ENCODE data around the gene STARD13.
"Not testable (repeated sequence)": the region's sequence is repeated elsewhere in the genome, so short reads cannot be mapped to it uniquely, and the experiment has no call there.

STARD13 gene

DNA sequence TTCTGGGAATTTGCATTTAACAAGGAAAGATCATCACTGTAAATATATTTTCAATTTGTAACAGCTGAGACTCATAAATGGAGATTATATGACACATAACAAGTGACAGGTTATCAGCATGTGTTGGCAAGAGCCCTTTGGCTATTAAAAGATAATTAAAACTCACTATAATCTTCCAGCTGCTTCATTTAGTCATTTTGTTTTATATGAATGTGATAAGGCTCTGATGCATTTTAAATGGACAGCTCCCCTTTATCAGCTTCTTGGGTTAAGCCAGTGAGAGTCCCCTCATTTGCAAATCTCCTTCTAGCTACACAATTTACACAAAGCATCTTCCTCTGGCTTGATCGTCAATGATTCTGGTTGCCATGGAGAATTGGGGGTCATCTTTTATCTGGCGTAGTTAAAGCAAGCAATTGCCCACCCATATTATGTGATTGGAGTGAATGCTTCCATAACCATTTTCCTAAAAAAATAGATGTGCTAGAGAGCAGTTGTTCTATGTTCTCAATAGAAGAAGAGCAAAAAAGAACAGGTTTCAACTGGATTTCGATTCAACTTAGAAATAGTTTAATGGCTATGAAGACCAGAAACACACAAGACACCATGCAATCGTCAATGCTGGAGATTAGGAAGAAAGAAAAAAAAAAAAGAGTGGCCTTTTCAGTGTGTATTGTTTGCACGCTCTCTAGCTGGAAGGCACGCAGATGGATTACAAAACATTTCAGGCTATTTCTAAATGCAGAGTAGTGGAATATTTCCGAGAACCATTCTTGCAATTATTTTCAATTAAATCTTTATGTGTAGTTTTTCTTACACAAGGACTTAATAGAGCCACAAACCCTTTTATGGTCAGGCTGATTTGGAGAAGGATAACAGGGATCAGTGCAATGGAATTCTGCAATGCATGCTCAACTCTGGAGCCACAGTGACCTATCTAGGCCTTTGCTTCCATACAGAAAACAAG, 27.4 kb downstream of the STARD13 start:
- DNase-seq (ENCODE audit: low read depth in 2 of 3, low spot score in 2 of 3), result no peak

GRCh38 chr13:33256148-33256840, 29.3 kb downstream of the STARD13 start:
- DNase-seq (ENCODE audit: low read depth in 2 of 3, low spot score in 2 of 3), result no peak

DNA sequence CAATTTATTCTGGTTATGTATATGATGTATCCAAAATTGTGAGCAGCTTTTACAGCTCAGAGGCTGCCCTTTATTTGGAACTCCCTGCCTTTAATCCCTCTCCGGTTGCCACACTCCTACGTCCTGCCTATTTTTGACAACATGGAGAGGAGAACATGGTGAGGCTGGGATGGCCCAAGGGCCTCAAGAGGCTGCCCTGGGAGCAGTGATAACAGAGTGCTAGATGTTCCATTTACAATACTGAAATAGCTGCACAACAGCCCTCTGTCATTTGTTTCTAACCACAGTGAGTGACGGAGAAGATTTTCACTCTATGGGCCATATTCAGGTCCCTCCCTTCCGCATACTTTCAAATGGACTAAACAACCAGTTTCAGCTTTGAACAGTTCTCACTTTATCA, 33.4 kb downstream of the STARD13 start:
- DNase-seq (ENCODE audit: low read depth in 2 of 3, low spot score in 2 of 3), result no peak

- DNase-seq (ENCODE audit: low read depth in 2 of 3, low spot score in 2 of 3), result no peak
Observed at GRCh38 chr13:33251131-33251661, 34.4 kb downstream of the STARD13 start.

DNA sequence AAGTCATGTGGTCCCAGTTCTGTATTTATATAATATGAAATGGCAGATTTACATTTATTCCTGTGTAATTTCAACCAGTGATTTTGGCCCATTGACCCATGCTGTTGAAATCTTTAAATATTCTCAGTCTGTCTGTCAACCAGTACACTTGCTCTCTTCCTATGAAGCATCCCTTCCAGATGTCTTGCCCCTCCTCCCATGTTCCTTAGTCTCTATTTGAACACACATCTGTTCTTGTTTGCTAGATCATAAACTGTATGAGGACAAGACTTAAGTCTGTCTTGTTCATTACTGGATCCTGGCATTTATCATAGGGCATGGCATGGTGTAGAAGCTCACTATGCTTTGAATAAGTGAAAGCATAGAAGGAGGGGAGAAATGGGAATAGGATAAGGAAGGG, 34.9 kb downstream of the STARD13 start:
- DNase-seq (ENCODE audit: low read depth in 2 of 3, low spot score in 2 of 3), result no peak

- no peak for DNase-seq (ENCODE audit: low read depth in 2 of 3, low spot score in 2 of 3)
Observed at GRCh38 chr13:33249894-33250293, 35.7 kb downstream of the STARD13 start.

GRCh38 chr13:33249066-33249465, 36.5 kb downstream of the STARD13 start:
- DNase-seq (ENCODE audit: low read depth in 2 of 3, low spot score in 2 of 3), result no peak

DNA sequence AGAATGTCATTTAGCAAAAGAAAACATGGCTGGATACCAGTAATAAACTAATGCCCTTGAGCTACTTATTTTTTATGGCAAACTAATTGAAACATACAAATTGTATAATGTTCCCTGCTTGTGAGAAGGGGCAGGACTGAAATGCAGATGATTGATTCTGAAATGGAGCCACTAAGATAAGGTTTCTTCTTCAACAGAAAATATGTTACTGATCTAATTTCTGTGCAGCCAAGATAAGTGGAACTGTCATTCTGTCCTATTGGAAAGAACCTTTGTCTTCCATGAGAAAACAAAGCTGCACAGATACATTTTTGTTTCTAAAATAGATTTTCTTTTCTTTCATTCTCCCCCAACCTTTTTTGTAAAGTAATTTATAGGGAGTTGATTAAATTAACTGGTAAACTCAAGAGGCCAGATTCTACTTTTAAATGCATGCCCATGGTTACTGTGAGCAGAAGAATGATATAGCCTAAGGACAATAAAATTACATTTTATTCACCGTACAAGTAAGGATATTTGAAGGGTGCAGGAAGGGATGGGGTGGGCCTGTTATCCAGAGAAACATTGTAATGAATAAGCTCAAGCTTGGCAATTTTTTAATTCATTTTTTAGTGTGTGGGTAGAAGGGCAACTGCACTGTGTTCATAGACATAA, 39.9 kb downstream of the STARD13 start:
- no peak for DNase-seq (ENCODE audit: low read depth in 2 of 3, low spot score in 2 of 3)

- DNase-seq (ENCODE audit: low read depth in 2 of 3, low spot score in 2 of 3), result no peak
Observed at GRCh38 chr13:33244907-33245287, 40.7 kb downstream of the STARD13 start.

GRCh38 chr13:33244210-33244906, 41.2 kb downstream of the STARD13 start:
- no peak for DNase-seq (ENCODE audit: low read depth in 2 of 3, low spot score in 2 of 3)

GRCh38 chr13:33242984-33243617, 42.5 kb downstream of the STARD13 start:
- DNase-seq (ENCODE audit: low read depth in 2 of 3, low spot score in 2 of 3), result no peak

GRCh38 chr13:33242372-33242771, 43.2 kb downstream of the STARD13 start:
- not testable (repeated sequence) for DNase-seq (ENCODE audit: low read depth in 2 of 3, low spot score in 2 of 3)

DNA sequence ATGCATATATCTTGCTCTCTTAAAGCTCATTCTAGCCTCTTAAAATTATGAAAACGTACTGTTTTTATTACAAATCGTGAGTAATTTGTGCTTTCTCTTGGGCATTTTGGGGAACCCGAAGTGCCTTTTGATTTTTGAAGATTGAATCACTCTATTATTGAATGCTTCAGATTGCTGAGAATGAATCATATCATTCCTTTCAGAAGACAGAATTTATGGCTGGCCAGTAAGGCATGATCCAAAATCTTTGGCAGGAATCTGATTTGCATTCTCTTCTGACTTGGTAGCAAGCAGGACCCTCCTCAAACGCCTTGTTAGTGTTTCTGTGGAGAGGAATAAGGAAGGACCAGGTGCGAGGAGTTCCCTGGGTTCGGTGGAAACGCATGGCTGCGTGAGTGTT, 49.5 kb downstream of the STARD13 start:
- no peak for DNase-seq (ENCODE audit: low read depth in 2 of 3, low spot score in 2 of 3)

- no peak for DNase-seq (ENCODE audit: low read depth in 2 of 3, low spot score in 2 of 3)
Observed at GRCh38 chr13:33235564-33235963, 50.0 kb downstream of the STARD13 start.

DNA sequence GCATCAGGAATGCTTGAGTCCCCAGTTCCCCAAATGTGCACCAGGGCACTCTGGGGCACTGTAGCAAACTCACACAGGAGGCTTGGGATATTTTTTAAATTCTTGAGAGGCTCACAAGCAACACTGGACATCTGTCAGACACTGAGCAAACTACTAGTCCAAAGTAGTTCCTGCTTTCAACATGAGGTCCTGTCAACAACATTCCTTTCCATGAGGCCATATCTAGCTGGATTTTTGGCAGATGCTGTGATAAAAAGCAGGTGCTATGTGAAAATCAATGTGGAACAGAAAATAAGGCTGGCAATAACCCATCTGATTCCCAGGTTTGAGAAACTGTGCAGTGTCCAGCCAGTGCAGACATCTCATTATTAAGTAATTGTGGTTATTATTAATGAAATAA, 50.5 kb downstream of the STARD13 start:
- DNase-seq (ENCODE audit: low read depth in 2 of 3, low spot score in 2 of 3), result no peak

GRCh38 chr13:33233547-33233946, 52.0 kb downstream of the STARD13 start:
- DNase-seq (ENCODE audit: low read depth in 2 of 3, low spot score in 2 of 3), result no peak

DNA sequence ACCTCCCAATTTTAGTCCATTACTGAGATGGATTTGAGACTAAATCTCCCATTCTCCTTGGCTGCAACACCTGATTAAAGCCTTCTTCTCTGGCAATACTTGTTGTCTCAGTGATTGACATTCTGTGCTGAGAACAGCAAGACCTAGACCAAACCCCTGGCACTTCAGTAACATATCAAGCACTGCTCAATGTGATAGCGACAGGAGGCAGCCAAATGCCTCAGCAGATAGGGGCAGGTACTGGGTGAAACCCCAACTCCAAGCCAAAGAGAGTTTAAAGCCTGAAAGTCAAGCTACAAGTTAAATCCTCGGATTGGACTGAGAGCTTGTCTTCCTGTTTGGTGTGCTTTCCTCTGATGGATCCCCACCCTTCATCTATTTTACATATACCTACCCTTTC, 52.7 kb downstream of the STARD13 start:
- DNase-seq (ENCODE audit: low read depth in 2 of 3, low spot score in 2 of 3), result no peak

DNA sequence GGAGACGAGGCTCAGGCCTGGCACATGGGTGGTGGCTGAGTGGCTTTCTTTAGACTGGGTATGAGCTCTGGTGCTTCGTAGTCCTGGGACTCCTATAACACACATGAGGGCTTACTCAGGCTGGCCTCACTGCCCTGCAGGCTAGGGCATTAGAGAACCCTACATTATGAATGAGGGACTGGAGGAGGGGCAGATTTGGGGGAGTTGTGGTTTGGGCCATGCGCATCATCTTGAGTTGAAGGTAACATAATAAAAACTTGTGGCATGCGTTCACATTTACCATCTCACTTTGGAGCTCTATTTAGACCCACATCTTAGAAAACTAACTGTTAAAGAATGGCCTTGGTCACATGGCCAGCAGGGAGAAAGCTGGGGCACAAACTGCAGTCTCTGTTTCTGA, 54.2 kb downstream of the STARD13 start:
- DNase-seq (ENCODE audit: low read depth in 2 of 3, low spot score in 2 of 3), result no peak

DNA sequence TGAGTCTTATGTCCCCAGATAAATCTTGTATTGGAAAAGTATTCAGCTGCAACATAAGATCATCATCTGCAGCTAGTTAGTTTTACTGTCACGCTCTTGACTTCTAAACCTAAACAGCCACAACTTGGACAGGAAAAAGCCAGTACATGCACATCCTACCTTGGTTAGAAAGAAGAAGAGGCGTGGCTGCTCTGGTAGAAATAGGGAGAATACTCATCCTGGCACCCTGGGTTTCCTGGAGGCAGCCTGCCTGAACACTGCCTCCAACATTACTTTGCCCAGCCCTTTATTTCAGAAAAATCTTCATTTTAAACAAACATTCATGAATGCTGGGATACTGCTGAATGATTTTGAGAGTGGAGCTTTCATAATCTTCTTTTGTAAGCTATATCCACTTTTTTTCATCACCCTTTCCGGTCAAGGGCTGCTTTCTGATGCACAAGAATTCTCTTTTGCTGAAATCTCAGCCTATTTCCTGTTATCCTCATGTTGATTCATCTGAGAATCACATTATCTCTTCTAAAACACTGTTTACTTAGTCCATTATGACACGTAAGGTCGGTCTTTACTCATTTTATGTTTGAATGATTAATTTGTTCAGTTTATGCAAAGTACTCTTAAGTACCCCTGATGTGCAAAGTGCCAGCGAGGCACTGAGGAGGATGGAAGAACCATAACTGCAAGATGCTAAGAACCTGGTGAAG, 55.2 kb downstream of the STARD13 start:
- no peak for DNase-seq (ENCODE audit: low read depth in 2 of 3, low spot score in 2 of 3)

Data from activated CD8-positive, alpha-beta memory T cell treated with anti-CD3 and anti-CD28 coated beads for 48 hours (primary cell).